ENCODE results near the gene CSNK2A2.

The CSNK2A2 gene
- total RNA-seq, result 74.2 to 78.8 reads per million in 2 donors

- peak; percentile 48 for DNase-seq
Measured at GRCh38 chr16:58198022-58198683, at the start of gene CSNK2A2. TSS of gene CSNK2A2 (minus strand) at chr16:58198106. CDS start at chr16:58197736, 370 bp downstream.

- DNase-seq, result no peak
Measured at GRCh38 chr16:58243528-58244004, 45.7 kb upstream of the CSNK2A2 start.

DNA sequence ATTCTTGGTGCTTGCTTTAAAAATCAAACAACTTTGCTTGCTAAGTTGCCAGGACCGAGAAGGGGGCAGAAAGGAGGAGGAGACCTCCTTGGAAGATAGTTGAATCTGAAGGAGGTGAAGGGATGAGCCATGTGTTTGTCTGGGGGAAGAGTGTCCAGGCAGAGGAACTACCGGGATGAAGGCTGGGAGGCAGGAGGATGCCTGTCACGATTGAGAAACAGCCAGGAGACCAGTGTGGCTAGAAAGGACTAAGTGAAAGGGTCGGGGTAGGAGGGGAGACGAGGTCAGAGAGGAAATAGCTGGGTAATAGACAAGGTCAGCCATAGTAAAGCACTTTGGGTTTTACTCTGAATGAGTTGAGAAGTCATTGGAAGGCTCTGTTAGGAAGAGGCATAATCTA lies 38.9 kb upstream of the CSNK2A2 start:
- no peak for DNase-seq

- DNase-seq, result no peak
Measured at GRCh38 chr16:58236231-58236690, 38.4 kb upstream of the CSNK2A2 start.

GRCh38 chr16:58235663-58236062 lies 37.8 kb upstream of the CSNK2A2 start:
- DNase-seq, result no peak

GRCh38 chr16:58234831-58235595 lies 37.1 kb upstream of the CSNK2A2 start:
- no peak for DNase-seq

GRCh38 chr16:58230259-58230658 lies 32.4 kb upstream of the CSNK2A2 start:
- DNase-seq, result no peak

DNA sequence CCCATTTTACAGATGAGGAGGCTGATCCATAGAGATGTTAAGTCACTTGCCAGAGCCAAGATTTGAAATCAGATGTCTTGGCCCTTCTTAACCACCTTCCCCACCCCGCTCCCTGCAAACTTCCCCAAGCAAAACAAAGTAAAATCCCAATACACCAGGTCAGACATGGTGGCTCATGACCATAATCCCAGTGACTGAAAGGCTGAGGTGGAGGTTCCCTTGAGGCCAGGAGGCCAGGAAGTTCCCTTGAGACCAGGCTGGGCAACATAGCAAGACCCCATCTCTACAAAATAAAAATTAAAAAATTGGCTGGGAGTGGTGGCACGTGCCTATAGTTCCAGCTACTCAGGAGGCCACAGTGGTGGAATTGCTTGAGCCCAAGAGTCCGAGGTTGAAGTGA lies 28.9 kb upstream of the CSNK2A2 start:
- no peak for DNase-seq

DNA sequence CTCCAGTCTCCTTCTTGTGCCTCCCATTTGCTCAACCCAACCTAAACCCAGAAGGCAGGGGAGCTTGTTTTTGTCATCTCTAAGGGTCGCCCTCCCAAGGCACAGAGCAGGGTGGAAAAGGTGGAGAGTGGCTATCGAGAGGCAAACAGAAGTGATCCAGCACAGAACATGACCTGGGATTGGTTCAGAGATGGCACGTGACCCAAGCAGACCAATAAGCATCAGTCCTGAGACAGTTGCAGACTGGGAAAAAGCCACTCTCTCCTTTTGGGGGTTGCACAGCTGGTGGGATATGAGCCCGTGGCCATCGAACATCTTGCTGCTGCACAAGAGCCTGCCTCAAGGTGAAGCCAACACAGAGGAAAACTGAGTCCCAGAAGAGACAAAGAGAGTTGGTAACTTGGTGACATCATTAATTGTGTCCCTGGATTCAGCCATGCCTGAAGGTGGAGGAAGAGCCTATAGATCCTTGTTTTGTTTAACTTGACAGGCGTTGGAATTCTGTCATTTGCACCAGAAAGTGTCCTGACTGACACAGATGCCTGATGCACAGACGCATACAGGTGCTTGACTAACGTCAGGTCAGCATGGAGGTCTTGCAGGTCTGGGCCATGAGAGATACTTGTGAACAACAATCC lies 28.2 kb upstream of the CSNK2A2 start:
- no peak for DNase-seq

- DNase-seq, result no peak
Measured at GRCh38 chr16:58222532-58223316, 24.8 kb upstream of the CSNK2A2 start.

DNA sequence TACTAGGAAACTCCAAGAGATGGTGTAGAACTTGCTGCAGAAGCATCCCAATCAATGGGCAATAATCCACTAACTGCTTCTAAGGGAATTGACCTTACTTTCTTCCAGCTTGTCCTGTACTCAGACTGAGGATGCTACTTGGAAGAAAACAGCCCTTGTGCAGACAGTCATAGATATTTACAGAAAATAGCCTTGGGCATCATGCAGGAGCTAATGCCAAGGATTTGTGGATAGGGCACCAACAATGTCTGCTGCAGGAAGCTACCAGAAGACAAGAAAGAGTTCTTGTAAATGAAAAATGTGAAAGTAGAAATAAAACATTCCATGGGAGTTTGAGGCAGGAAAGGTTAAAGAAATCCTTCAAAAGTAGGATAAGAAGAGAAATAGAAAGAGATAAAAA lies 21.5 kb upstream of the CSNK2A2 start:
- no peak for DNase-seq

GRCh38 chr16:58218786-58219185 lies 20.9 kb upstream of the CSNK2A2 start:
- DNase-seq, result no peak

DNA sequence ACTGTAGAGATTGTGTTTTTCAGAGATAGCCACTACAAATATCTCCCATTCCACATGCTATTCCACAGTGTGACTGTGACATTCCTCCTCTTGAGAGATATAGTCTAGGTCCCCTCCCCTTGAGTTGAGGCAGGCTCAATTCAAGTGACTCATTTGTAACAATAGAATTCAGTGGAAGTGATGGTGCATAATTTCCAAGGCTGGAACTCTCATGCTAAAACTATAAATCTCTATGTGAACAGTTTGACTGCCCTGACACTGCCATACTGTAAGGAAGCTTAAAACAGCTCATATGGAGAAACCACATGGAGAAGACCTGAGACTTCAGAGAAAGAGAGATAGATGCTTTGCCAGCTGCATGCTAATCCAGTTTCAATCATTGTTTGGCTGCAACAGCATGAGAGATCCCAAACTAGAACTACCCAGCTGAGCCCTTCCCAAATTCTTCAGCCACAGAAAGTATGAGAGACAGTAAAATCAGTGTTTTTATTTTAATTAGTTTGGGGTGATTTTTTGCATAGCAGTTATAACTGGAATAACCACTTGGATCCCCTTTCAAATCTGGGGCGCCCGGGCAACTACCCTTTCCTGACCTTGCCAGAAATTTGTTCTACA lies 19.5 kb upstream of the CSNK2A2 start:
- no peak for DNase-seq

DNA sequence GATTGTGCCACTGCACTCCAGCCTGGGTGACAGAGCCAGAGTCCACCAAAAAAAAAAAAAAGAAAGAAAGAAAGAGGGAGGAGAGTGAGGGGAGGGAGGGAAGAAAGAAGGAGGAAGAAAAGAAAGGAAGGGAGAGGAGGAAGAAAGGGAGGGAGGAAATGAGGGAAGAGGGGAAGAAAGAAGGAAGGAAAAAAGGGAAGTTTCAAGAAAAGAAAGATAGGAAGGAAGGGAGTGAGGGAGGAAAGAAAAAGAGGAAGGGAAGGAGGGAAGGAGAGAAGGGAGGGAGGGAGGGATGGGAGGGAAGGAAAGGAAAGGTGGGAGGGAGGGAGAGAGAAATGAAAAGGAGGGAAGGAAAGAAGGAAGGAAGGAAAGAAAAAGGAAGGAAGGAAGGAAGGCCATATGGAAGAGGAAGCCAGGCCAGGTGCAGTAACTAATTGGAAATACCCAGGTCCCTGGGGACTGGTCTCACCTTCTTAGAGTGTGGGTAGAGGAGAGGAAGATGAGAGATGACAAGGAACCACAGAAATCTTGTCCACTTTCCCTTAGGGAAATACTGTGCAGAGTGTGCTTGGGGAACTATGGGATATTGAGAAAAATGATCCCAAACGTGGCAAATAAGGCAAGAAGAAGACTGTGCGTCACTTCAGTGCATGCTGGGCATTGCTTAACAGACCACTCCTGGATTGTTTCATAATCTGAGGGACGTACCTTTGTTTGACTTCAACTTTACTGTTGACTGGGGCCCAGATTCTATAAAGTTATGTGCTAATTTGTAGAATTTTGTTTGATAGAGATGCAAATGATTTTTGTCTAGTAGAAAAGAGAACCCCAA lies 15.1 kb upstream of the CSNK2A2 start:
- DNase-seq, result no peak

DNA sequence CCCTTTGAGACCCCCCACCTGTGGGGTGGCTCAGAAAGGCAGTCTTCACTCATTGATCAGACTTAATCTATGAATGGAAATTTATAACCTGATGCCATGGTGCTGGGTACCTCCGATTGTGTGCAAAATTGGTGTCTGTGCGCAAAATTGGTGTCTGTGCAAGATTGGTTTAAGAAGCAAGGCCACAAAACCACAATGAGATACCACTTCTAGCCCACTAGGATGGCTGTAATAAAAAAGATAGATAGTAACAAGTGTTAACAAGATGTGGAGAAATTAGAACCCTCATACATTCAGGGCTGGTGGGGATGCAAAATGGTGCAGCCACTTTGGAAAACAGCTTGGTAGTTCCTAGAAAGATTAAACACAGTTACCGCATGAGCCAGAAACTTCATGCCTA lies 13.9 kb upstream of the CSNK2A2 start:
- DNase-seq, result no peak

GRCh38 chr16:58211245-58211644 lies 13.3 kb upstream of the CSNK2A2 start:
- DNase-seq, result no peak

DNA sequence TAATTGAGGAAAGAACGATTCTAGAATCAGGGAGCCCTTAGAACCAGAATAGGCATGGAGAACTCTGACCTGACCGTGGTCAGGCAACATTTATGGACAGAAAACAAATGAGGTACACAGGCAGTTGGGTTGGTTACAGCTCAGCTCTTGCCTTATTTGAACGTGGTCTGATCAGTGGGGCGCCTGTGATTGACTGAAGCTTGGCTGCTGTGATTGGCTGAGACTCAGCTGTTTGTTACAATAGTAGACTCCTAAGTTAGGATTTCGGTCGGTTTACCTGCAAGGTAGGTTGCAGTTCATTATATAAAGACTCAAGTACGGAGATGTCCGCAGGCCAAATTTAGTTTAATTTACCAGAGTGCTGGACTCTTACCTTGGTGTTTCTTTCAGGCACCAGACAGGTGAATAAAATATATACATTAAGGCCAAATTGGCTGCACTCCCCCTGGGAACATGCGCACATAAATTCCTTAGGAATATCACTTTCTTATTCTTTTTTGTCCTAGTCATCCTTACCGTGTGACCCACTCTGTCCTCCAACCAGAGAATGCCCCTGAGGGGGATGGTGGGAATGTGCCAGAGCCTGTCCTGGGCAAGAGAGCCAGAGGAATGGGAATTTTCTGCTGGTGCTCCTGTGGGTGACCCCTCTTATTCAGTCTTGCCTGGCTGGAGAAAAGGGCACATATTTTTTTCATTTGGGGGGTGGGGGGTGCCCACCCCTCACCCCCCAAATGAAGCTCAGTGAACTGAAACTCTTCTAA lies 7.5 kb upstream of the CSNK2A2 start:
- no peak for DNase-seq

DNA sequence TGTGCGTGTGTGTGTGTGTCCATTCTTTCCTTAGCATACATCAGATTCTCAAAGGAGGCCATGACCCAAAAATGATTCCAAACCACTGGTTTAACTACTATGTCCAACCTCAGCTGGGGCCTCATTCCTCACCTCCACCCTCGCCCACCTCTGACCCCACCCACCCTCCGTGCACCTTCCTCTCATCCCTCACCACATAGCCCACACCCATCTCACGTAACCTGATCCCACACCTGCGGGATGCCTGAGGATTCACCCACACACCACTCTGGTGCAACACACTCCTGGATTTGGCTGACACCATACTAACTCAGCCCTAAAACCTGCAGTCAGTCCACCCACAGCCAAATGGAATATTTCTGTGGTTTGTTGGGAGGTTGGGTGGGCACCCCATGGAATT lies 3.3 kb upstream of the CSNK2A2 start:
- no peak for DNase-seq

DNA sequence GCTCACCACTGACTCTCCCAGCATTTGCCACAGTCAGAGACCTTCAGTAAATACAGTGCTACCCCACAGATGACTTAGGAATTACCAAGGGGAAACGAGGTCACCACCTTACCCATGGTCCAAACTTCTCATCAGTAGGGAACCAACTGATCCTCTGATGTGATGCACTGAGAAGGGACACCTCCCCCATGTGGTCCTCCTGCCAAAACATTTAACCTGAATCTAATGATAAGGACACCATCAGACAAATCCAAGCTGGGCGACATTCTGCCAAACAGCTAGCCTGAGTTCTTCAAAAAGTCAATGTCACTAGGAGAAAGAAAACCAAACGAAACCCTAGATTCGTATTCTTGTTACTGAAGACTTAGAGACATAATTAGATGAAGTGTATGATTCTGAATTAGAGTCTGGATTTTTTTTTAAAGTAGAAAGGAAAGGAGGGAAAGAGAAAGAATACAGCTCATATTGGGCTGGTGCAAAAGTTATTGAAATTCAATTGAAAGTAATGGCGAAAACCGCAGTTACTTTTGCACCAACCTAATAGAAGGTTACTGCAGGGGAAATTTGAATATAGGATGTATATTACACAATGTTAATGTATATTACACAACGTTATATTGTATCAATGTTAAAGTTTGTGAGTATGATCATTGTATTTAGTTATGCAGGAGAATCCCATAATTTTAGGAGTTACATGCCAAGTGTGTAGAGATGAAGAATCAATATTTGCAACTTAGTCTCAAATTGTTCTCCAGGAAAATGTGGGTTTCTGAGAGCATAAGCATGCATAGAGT lies 2.3 kb upstream of the CSNK2A2 start:
- no peak for DNase-seq
